ENCODE measurements around the gene JUNB.

DNA sequence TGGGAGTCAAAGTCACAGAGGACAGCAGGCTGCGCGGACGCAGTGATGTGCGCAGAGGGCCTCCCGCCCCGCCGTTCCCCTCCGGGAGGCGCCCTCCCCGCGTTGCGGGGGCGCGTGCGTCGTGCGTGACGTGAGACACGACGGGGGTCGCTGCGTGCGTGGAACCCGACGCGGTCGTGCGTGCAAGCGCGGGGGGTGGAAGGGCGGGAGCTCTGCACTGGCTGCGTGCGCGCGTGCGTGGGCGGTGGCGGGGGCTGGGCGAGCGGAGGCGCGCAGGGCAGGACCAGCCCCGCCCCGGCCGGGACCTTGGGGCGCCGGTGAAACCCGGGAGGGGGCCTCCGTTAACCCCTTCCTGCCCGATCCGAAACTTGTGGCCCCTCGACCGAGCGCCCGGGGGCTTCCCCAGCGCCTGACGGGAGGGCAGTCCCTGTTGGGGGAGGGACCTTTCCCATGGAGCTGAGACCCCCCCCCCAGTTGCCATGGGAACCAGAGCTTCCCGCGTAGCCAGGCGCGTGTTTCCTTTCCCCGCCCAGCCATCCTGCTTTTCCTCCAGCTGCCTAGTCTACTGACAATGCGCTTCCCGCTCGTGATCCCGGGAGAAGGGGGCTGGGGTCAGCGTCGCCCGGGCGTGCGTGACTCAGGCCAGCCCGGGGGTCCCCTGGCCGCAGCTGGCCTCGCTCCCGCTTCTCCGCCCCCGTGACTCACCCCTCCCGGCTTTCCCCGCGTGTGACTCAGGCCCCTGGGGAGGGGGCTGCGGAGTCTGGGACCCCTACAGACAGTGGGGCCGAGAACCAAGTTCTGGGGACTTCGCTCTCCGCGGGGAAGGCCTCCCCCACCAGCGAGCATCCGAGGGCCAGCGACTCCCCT is 8.6 kb upstream of the JUNB start:
- TF ChIP-seq, protein P1, sequence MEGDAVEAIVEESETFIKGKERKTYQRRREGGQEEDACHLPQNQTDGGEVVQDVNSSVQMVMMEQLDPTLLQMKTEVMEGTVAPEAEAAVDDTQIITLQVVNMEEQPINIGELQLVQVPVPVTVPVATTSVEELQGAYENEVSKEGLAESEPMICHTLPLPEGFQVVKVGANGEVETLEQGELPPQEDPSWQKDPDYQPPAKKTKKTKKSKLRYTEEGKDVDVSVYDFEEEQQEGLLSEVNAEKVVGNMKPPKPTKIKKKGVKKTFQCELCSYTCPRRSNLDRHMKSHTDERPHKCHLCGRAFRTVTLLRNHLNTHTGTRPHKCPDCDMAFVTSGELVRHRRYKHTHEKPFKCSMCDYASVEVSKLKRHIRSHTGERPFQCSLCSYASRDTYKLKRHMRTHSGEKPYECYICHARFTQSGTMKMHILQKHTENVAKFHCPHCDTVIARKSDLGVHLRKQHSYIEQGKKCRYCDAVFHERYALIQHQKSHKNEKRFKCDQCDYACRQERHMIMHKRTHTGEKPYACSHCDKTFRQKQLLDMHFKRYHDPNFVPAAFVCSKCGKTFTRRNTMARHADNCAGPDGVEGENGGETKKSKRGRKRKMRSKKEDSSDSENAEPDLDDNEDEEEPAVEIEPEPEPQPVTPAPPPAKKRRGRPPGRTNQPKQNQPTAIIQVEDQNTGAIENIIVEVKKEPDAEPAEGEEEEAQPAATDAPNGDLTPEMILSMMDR (IDR thresholded peaks at IDR 0.05): peak in 1 of 6 experiments; percentile 2
- peak; percentile 73 to 75 for TF ChIP-seq POLR2A (IDR thresholded peaks at IDR 0.05)
